CD14-positive monocyte (primary cell): Measurements from ENCODE around the gene GRK4. TPM values are rescaled to one million over a fixed set of nuclear protein-coding genes. Genes with fewer than 3 reads are reported as not detected.

ENCODE experiments used
- DNase-seq, 3 donors: peaks; one replicate each; pipeline ENCODE4 v3.0.0-alpha.2; 2011 to 2022
- H2AFZ ChIP-seq: 2 replicates; pipeline ENCODE4 v1.6.0; 2012; ENCODE audit warnings: mild to moderate bottlenecking, low read depth, low read length, inconsistent platforms; ENCODE audit not compliant: insufficient read depth, poor library complexity, severe bottlenecking
- H3K27ac ChIP-seq, 2 donors: 1 replicate in 1 of 2; 2 replicates in 1 of 2; pipeline ENCODE4 v1.5.1; 2012 to 2013; ENCODE audit warnings: low read length in 2 of 2, control low read depth in 1 of 2, inconsistent platforms in 1 of 2, low read depth in 1 of 2, mild to moderate bottlenecking in 1 of 2
- H3K27me3 ChIP-seq, 2 donors: one replicate each; pipeline versions ENCODE4 v1.6.0 to v1.6.1; 2011 to 2013; ENCODE audit warnings: low read length in 2 of 2; ENCODE audit not compliant: control insufficient read depth in 2 of 2, insufficient read depth in 2 of 2
- H3K36me3 ChIP-seq, 2 donors: replicated peaks in 1 of 2; 1 replicate in 1 of 2; 2 replicates in 1 of 2; pipeline versions ENCODE4 v1.5.1 to v1.6.1; 2012 to 2013; ENCODE audit warnings: low read length in 2 of 2, control low read depth in 1 of 2, inconsistent platforms in 1 of 2, mild to moderate bottlenecking in 1 of 2; ENCODE audit not compliant: insufficient read depth in 2 of 2, control insufficient read depth in 1 of 2
- H3K4me1 ChIP-seq, 2 donors: 1 replicate in 1 of 2; 2 replicates in 1 of 2; pipeline versions ENCODE4 v1.5.1 to v1.6.1; 2012 to 2013; ENCODE audit warnings: low read length in 2 of 2, control low read depth in 1 of 2, inconsistent platforms in 1 of 2, mild to moderate bottlenecking in 1 of 2, moderate library complexity in 1 of 2; ENCODE audit not compliant: insufficient read depth in 2 of 2, control insufficient read depth in 1 of 2
- H3K4me2 ChIP-seq: replicated peaks from 2 replicates; pipeline ENCODE3; 2012; ENCODE audit warnings: low read length, moderate library complexity, mild to moderate bottlenecking; ENCODE audit not compliant: poor library complexity, severe bottlenecking; ENCODE audit errors: extremely low read depth
- H3K4me3 ChIP-seq, 3 experiments: fragments of 200-600 bp in 1 of 3; sonication (generic) in 1 of 3; replicated peaks in 1 of 3; 1 replicate in 2 of 3; 2 replicates in 1 of 3; pipeline ENCODE4 v1.5.1; 2011 to 2013; ENCODE audit warnings: low read length in 3 of 3, mild to moderate bottlenecking in 3 of 3, control low read depth in 2 of 3, low read depth in 2 of 3, inconsistent platforms in 1 of 3, moderate library complexity in 1 of 3
- H3K79me2 ChIP-seq: 2 replicates; pipeline ENCODE4 v1.6.0; 2012; ENCODE audit warnings: mild to moderate bottlenecking, control low read depth, inconsistent platforms, low read length, moderate library complexity; ENCODE audit not compliant: insufficient read depth
- H3K9ac ChIP-seq: 2 replicates; pipeline ENCODE4 v1.6.0; 2017; ENCODE audit warnings: low read length, mild to moderate bottlenecking; ENCODE audit not compliant: insufficient read depth, poor library complexity, severe bottlenecking
- H3K9me3 ChIP-seq, 2 donors: replicated peaks in 1 of 2; 1 replicate in 1 of 2; 2 replicates in 1 of 2; pipeline versions ENCODE4 v1.5.1 to v1.6.1; 2012 to 2013; ENCODE audit warnings: low read length in 2 of 2, control low read depth in 1 of 2; ENCODE audit not compliant: control insufficient read depth in 1 of 2, insufficient read depth in 1 of 2
- H4K20me1 ChIP-seq: 2 replicates; pipeline ENCODE4 v1.6.0; 2012; ENCODE audit warnings: mild to moderate bottlenecking, low read length, control low read depth, moderate library complexity; ENCODE audit not compliant: insufficient read depth
- H3K27ac Mint-ChIP-seq, 7 donors: one replicate each; pipeline ENCODE4 v1.8.0; 2020; ENCODE audit warnings: mild to moderate bottlenecking in 7 of 7, mixed read lengths in 7 of 7, moderate library complexity in 6 of 7, inconsistent platforms in 2 of 7
- H3K27me3 Mint-ChIP-seq, 3 donors: one replicate each; pipeline ENCODE4 v1.8.0; 2021 to 2022; ENCODE audit warnings: low read depth in 3 of 3, mild to moderate bottlenecking in 3 of 3, mixed read lengths in 3 of 3, moderate library complexity in 3 of 3, inconsistent platforms in 1 of 3
- H3K36me3 Mint-ChIP-seq, 2 donors: one replicate each; pipeline ENCODE4 v1.8.0; 2020; ENCODE audit warnings: mixed read lengths in 2 of 2, inconsistent platforms in 1 of 2, mild to moderate bottlenecking in 1 of 2
- H3K4me1 Mint-ChIP-seq: one replicate; pipeline ENCODE4 v1.8.0; 2020; ENCODE audit warnings: mild to moderate bottlenecking, mixed read lengths
- H3K4me3 Mint-ChIP-seq, 2 donors: one replicate each; pipeline ENCODE4 v1.8.0; 2020; ENCODE audit warnings: mild to moderate bottlenecking in 2 of 2, mixed read lengths in 2 of 2, moderate library complexity in 1 of 2
- H3K9me3 Mint-ChIP-seq, 7 donors: one replicate each; pipeline ENCODE4 v1.8.0; 2020 to 2022; ENCODE audit warnings: mixed read lengths in 7 of 7, mild to moderate bottlenecking in 6 of 7, moderate library complexity in 6 of 7, inconsistent platforms in 2 of 7
- CTCF ChIP-seq: fragments of 200-600 bp; IDR thresholded peaks from one replicate; pipeline ENCODE4 v1.8.0; 2022; ENCODE audit warnings: antibody characterized with exemption, mild to moderate bottlenecking
- WGBS: methylation state at CpG from one replicate; pipeline ENCODE4 v1.1.5; 2013; ENCODE audit warnings: missing lambda C conversion rate; ENCODE audit not compliant: insufficient coverage; 5-methylcytosine and 5-hydroxymethylcytosine counted together
- intact Hi-C, 2 donors: fragments of 100-400 bp; cut with micrococcal nuclease; formaldehyde crosslinking; loops; one replicate each; pipeline versions ENCODE4 v1.15.0 to v1.15.1; 2023
- polyA plus RNA-seq, 3 donors: library from polyadenylated mRNA; depleted of rRNA in 1 of 3; unstranded in 2 of 3; stranded (reverse) in 1 of 3; fragments of 300-500 nt in 2 of 3; fragments of >200 nt in 1 of 3; fragmentation: Illumina TruSeq in 2 of 3; gene quantifications; 1 replicate in 2 of 3; 2 replicates in 1 of 3; pipeline ENCODE4 v1.2.3, GENCODE V29; 2012 to 2021

Gene GRK4
- polyA plus RNA-seq, 3 donors = 1.1 to 1.2 (median 1.2) TPM

GRCh38 chr4:3074846-3075651 is 111.7 kb downstream of the GRK4 start:
- Histone ChIP-seq H3K27ac (peak overlapping the region; percentile 92), H3K27me3 (no peaks in the 10 kb centered on the region), H3K4me2 (peak overlapping the region; percentile 87), H3K4me3 (peak overlapping the region; percentile 73 to 95 (median 89)), H3K9me3 (no peaks in the 10 kb centered on the region), H4K20me1 (peaks cover 43% of the 10 kb centered on the region), H3K9ac (peak overlapping the region; percentile 92), H3K4me1 (peaks cover 27 to 39% of the 10 kb centered on the region in 2 donors), H3K36me3 (no peaks in the 10 kb centered on the region), H3K79me2 (peaks cover 50% of the 10 kb centered on the region), H2AFZ (peak overlapping the region; percentile 89)
- Mint-ChIP-seq H3K4me1 (peaks cover 30% of the 10 kb centered on the region), H3K9me3 (no peaks in the 10 kb centered on the region), H3K36me3 (peaks cover 5 to 9% of the 10 kb centered on the region in 2 donors), H3K27me3 (peaks cover 0 to 1% (median 0%) of the 10 kb centered on the region in 3 donors), H3K27ac (peak overlapping the region; percentile 89 to 98 (median 96)), H3K4me3 (peak overlapping the region; percentile 92)
- peak; percentile 64 to 76 (median 69) for DNase-seq
- no peak for TF ChIP-seq CTCF
- WGBS = under 1% methylated on average over 48 of the region's 60 CpGs
- intact Hi-C loops = loop anchor here (10.0 kb wide), 2 partner anchors 220 to 1490 kb away; partner anchors contain the start of gene RGS12 (in 1 of the 2)

GRCh38 chr4:3075652-3075981 is 112.2 kb downstream of the GRK4 start:
- Mint-ChIP-seq H3K27ac (peak overlapping the region; percentile 7 to 97 (median 94)), H3K4me3 (peak overlapping the region; percentile 92), H3K9me3 (no peaks in the 10 kb centered on the region), H3K36me3 (peaks cover 5 to 9% of the 10 kb centered on the region in 2 donors), H3K4me1 (peaks cover 34% of the 10 kb centered on the region), H3K27me3 (no peaks in the 10 kb centered on the region)
- Histone ChIP-seq H3K4me2 (peak overlapping the region; percentile 87), H3K4me3 (peak overlapping the region; percentile 58 to 95 (median 89)), H3K9me3 (no peaks in the 10 kb centered on the region), H4K20me1 (peaks cover 48% of the 10 kb centered on the region), H3K27me3 (no peaks in the 10 kb centered on the region), H3K4me1 (peaks cover 30 to 41% of the 10 kb centered on the region in 2 donors), H3K79me2 (peaks cover 55% of the 10 kb centered on the region), H3K9ac (peak overlapping the region; percentile 92), H2AFZ (peak overlapping the region; percentile 63), H3K36me3 (no peaks in the 10 kb centered on the region), H3K27ac (peak overlapping the region in 1 of 2 donors; percentile 92)
- intact Hi-C loops = loop anchor here (10.0 kb wide), 2 partner anchors 219 to 1491 kb away; partner anchors contain the start of gene RGS12 (in 1 of the 2)
- no peak for TF ChIP-seq CTCF
- WGBS = 0% methylated on average over 3 of the region's 8 CpGs
- DNase-seq = no peak
